HS-27A (cell line): ENCODE measurements around the gene CARD14.

Experiments
- DNase-seq: peaks from one replicate; pipeline ENCODE4 v3.0.0-alpha.2; 2012; ENCODE audit warnings: low read depth, missing footprints

CARD14 gene

DNA sequence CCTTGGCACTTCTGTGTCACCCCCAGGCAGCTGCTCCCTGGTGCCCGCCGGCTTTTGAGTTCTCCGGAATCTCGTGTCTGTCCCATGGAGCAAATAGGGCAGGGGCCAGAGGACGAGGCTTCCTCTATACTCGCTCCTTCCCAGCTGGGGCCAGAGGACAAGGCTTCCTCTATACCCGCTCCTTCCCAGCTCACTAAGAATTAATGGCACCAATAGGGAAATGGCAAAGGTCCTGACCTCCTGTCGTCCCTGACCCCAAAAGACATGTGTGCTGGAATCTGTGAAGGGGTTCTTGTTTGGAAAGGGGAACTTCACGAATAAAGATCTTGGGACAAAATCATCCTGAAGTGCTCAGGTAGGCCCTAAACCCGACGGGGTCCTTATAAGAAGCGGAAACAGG is 42.7 kb downstream of the CARD14 start:
- no peak for DNase-seq

DNA sequence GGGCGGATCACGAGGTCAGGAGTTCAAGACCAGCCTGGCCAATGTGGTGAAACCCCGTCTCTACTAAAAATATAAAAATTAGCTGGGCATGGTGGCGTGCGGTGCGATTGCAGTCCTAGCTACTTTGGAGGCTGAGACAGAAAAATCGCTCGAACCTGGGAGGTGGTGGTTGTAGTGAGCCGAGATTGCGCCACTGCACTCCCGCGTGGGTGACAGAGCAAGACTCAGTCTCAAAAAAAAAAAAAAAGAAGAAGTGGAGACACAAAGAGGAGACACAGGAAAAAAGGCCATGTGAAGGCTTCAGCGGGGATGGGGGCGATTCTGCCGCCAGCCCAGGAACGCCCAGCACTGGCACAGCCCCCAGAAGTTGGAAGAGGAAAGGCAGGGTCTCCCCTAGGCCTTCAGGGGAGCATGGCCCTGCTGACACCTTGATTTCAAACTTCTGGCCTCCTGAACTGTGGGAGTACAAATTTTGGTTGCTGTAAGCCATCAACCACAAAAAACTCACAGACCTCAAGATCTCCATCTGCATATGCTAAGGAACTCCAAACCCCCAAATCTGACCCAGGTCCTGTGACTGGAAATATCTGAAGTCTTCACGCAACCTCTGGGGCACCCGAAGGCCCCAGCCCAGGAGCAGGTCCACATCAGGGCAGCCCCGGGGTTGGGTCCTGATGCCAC is 43.3 kb downstream of the CARD14 start:
- no peak for DNase-seq

DNA sequence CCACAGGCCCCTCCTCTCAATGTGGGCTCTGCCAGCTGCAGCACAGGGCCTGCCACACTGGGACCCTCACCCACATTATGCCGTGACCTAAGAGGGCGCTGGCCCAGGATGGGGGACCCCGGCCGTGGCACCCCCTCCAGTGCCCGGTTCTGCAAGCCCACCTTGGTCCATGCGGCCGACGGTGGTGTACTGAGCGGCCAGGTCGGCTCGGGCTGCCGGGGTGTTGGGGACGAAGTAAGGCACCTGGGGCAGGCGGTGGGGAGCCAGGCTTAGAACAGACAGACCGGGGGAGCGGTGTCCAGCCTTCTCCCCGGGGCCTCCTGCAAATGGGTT is 43.8 kb downstream of the CARD14 start:
- no peak for DNase-seq

DNA sequence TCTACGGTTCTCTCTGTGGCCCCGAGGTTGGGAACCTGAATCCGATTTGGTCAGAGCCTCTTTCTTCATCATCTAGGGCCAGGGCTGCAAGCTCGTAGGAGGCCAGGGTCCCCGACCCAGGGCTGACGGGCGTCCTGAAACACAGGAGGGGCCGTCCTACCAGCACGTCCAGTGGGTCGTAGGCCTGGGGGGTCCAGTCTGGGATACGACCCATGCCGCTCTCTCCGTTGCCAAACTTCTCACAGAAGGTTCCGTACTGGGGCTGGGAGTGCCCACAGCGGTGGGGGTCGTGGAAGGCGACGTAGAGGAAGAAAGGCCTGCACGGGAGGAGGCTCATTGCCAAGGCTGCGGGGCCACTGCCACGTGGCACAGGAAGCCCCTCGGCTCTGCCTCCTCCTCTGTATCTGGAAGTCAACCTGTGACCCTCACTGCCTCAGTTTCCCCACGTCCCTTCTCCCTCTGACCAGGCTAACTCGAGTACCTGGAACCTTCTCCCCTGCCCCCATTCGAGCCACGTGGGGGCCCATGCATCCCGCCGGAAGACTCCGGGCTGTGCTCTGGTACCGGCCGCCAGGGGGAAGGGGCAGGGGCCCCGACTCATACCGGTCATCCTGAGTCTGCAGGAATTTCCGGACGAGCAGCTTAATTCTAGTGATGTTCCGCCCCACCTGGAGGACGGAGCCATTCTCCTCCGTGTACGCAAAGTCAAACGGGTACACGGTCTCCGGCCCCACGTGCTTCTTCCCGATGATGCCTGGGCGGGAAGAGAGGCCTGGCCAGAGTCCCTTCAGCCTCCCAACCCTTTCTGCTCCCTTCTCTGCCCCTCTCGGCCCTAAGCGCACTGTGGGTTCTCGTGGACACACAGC is 44.4 kb downstream of the CARD14 start:
- DNase-seq, result no peak

DNA sequence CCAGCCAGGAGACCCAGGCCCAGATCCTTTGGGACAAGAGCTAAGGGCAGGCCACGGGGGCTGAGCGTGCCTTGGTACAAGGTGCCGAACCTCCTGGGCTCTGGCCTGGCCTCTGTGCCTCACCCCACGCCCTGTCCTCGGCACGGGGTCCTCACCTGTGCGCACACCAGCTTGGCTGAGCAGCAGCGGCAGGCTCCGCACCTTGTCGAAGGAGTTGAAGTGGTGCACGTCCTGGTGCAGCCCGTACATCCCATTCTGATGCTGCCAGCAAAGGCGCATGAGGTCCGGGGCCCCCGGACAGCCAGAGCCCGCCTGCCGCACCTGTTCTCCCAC is 45.0 kb downstream of the CARD14 start:
- no peak for DNase-seq

DNA sequence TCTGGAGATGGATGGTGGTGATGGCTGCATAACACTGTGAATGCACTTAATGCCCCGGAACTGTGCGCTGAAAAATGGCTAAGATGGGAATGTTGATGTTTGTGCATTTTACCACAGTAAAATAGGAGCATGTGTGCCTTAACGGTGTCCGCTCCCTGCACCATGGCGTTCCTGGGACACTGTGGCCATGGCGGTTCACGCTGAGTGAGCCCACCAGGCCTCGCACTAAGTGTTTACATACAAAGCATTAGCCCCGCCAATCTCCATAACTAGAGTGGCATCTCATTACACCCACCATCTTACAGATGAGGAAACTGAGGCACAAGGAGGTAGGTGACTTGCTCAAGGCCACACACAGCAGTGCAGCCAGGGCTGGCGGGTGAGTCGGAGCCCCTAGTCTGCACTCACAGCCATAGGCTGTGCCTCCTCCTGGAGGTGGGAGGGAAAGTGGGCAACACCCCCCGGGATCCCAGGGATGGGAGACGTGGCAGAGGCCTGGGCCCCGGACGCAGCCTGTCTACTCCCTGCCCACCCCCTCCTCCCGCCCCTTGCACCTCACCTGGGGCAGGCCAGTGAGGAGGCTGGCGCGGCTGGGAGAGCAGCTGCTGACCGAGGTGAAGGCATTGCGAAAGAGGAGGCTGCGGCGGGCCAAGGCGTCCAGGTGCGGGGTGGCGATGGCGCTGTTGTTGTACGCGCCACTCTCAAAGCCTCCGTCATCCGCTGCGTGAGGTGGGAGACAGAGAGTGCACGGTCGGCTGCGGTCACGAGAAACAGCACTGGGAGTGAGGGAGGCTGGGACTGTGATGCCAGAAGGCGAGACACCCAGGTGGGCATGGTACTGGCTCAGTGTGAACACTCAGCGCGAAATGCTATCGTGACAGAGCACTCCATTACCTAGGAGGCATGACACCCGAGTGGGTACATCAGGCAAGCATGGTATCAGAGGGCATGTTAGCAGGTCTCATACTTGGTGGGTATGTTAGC is 46.9 kb downstream of the CARD14 start:
- DNase-seq, result no peak

DNA sequence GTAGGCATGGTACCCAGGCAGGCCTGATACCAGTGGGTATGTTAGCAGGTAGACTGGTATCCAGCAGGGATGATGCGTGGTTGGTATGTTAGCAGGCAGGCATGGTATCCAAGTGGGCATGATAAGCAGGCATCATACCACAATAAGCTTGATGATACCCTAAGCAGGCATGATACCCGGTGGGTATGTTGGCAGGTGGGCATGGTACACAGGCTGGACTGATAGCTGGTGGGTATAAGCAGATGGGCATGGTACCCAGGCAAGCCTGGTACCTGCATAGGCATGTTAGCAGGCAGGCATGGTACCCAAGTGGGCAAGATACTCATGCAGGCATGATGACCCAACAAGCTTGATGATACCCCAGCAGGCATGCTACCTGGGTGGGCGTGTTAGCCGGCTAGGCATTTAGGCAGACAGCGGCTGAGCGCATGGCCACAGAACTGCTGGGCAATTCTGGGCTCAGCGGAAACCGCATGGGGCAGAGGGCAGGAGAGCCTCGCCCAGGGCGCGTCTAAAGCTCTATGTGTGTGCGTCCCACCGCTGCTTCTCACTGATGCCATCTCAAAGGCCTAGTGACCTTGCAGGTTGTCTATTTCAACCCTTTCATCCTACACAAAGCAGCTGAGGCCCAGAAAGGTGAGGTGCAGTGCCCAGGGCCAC is 48.0 kb downstream of the CARD14 start:
- DNase-seq, result no peak

DNA sequence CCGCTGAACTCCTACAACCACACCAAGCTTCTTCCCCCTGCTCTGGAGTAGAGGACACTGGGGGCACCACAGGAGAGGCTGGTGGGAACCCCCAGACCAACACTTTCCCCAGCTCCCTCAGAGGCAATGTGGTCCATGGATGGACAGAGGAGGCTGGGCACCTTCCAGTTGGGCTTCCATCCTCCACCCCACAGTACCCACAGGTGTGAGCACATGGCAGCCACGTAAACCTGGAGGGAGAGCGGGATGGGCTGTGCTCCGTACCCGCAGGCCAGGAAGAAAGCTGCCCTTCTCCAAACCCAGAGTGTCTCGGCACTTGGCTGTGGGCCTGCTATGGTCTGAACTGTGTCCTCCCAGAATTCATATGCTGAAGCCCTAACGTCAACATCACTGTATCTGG is 48.6 kb downstream of the CARD14 start:
- DNase-seq, result no peak

DNA sequence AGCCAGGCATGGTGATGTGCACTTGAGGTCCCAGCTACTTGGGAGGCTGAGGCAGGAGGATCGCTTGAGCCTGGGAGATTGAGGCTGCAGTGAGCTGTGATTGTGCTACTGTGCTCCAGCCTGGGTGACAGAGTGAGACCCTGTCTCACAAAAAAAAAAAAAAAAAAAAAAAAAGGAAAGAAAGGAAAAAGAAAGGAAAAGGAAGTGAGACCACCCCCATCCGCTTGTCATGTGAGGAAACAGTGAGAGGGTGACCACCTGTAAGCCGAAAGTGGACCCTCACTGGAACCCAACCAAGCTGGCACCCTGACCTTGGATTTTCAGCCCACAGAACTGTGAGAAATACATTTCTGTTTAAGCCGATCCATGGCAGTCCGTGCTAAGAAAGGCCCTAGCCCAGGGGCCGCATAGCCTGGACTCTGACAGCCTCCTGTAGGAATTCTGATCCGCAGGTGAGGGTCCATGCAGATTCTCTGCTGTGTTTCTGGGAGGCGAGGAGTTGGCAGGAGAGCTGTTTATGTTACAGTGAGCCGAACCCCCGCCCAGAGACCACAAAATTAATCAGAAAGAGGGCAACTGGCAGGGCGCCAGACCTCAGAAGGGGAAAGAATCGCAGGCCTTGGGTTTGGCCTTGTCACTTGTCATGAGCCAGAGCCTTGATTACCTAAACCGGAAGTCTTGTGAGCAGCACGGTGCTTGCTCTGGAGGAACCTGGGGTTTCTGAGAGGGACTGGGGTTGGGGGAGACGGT is 49.4 kb downstream of the CARD14 start:
- DNase-seq, result peak; percentile 56

DNA sequence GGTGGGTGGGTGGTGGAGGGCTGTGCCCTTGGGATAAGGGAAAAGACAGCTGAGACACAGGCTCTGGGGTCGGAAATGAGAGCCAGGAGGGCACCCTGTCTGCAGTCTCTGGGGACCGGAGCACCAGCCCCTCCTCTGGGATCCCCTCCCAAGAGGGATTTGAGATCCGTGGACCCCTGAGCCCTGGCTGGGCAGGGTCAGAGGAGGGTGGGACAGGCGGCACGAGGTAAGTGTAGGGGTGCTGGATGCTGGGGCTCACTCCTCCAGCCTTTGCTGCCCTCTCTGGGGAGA is 49.9 kb downstream of the CARD14 start:
- no peak for DNase-seq

DNA sequence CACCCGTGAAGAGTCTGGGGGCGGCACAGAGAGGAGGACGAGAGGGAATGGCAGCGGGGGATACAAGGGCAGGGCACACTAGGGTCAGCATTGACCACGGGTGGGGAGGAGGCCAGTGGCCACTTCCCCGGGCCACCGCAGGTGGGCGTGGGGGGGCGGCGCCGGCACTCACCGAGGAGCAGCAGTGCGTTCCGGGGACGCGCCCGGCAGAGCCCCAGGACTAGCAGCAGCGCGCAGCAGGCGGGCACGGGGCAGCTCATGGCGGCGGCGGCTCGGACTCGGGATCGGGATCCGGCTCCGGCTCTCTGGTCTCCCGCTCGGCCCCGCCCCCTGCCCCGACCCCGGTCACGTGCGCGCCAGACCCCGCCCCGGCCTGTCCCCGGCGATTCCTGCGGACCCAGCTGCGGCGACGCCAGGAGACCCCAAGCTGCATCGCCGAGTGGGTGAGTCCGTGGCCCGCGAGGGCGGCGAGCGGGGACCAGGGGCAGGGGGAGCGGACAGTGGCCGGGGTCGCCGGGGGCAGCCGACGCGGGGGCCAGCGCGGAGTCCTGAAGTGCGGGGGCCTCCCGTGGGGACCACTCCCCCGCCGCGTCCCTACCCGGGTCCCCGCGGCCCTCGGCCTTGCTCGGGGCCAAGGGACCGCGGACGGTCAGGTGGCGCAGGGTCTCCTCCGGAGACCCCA is 50.4 kb downstream of the CARD14 start, which contains the start of the genes SGSH and SLC26A11:
TSS of gene SGSH (minus strand) at position 280 of the 682 bp plus-strand sequence. CDS start at position 260, 20 bp downstream.
TSS of gene SLC26A11 (plus strand) at position 374 of the 682 bp plus-strand sequence. CDS start 1,134 bp downstream, outside the sequence.
- no peak for DNase-seq

DNA sequence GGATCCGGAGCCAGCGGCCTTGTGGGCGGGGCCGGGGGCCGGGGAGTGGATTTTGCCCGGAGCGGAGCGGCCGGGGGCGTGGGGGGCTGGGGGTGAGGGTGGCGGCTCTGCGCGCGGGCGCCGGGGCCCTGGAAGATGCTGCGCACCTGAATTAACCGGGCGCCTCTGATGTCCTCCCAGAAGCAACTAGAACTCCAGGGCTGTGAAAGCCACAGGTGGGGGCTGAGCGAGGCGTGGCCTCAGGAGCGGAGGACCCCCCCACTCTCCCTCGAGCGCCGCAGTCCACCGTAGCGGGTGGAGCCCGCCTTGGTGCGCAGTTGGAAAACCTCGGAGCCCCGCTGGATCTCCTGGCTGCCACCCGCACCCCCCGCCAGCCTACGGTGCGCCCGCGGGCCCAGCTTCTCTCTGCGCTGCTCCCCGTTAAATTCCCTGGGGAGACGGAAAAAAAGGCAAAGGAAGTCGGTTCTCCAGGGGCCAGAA is 50.9 kb downstream of the CARD14 start:
- no peak for DNase-seq

DNA sequence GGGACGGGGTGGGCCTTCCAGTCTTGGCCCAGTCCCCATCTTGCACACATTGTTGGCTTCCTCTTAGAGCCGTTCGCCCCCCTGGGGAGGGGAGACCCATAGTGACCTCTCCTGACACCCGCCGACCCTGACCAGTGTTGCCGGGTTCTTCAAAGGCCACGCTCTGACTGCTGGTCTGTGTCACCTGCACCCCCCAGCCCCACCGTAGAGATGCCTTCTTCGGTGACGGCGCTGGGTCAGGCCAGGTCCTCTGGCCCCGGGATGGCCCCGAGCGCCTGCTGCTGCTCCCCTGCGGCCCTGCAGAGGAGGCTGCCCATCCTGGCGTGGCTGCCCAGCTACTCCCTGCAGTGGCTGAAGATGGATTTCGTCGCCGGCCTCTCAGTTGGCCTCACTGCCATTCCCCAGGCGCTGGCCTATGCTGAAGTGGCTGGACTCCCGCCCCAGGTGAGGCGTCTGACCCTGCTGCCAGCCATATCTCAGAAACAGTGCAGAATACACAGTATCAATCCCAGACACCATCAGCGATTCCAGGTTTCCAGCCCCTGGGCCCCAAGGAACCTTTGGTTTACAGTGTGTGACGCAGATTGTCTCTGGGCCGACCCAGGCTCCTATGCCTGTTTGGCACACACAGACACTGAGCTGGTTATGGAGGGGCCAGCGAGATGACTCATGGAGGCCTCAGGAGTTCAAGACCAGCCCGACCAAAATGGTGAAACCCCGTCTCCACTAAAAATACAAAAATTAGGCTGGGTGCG is 51.7 kb downstream of the CARD14 start:
- DNase-seq, result no peak

DNA sequence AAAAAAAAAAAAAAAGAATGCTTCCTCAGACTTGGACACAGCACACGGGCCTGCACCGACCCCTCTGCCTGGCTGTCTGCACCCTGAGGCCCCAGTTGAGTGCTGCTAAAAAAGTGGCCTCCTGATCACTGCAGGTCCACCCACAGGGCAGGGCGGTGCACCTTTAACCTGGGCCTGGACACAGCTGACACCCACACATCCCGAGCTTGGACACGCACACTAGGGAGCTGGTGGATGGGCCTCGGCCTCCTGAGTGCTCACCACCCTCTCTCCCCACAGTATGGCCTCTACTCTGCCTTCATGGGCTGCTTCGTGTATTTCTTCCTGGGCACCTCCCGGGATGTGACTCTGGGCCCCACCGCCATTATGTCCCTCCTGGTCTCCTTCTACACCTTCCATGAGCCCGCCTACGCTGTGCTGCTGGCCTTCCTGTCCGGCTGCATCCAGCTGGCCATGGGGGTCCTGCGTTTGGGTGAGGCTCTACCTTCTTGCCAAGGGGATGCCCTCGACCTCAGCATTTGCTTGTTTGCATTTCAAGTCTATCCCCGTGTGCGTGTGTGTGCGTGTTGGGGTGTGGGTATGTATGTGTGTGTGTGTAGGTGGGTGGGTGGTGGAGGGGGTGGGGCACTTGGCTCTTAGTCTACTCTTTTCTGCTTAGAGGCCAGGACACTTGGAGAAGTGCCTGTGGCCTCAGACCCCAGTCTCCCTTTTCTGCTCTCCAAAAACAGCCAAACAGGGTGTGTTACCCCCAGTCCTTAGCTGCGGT is 52.7 kb downstream of the CARD14 start:
- no peak for DNase-seq

DNA sequence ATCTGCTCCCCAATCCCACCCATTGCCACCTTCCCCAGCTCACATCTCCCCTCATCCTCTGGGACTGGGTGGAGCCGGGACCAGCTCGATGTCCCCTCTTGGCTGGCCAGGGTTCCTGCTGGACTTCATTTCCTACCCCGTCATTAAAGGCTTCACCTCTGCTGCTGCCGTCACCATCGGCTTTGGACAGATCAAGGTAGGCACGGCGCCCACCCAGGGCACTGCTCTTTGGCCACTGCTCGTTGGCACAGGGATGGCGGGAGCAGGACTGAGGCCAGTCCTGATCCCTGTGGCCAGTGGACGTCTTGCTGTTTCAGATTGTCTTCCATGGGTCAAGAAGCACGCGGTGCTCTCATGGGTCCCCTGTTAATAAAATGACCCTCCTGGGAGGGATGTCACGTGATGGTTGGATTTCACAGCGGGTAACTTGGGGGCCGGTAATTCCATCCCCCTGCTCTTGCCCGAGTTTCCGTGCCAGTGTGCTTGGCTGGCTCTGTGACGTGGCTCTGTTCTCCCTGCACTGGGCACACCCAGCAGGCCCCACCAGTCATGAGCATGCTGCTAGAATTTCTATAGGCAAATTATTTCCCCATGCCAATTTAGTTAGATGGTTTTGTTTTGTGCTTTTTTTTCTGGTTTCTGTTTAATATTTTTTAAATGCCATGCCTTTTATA is 53.4 kb downstream of the CARD14 start:
- no peak for DNase-seq

DNA sequence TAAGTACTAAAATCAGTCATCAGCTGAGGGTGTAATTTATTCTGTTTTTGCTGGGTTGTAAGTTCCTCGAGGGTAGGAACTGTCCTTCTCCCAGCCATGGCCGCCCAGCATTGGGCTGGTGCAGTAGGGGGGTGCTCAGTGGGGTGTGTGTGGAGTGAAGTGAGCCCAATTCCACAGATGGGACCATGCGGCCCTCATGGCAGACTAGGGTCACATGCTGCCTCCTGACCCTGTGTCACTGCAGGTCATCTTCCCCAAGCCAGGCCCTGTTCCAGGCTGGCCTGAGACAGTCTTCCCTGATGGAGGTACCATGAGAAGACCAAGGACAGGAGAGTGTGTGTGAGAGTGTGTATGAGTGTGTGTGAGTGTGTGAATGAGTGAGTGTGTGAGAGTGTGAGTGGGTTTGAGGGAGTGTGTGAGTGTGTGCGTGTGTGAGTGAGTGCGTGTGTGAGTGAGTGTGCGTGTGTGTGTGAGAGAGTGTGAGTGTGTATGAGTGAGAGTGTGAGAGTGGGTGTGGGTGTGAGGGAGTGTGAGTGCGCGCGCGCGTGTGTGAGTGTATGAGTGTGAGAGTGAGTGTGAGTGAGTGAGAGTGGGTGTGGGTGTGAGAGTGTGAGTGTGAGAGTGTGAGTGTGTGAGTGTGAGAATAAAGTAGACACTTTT is 54.1 kb downstream of the CARD14 start:
- DNase-seq, result no peak

DNA sequence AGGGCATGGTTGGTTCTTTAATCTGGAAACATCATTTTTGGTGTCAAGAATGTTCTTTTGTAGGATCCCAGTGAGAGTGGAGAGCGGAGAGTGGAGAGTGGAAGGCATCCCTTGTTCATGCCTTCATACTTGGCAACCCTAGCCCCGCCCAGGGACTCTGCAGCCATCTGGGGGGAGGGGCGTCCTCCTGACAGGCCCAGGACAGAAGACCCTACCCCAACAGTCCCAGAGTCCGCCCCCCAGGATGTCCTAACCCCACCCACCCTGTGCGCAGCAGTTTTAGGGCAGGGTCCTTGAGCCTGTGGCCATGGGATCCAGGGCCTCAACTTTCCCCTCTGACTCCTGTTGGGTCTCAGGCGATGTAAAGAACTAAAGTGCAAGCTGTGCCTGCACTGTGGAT is 54.9 kb downstream of the CARD14 start:
- DNase-seq, result no peak

DNA sequence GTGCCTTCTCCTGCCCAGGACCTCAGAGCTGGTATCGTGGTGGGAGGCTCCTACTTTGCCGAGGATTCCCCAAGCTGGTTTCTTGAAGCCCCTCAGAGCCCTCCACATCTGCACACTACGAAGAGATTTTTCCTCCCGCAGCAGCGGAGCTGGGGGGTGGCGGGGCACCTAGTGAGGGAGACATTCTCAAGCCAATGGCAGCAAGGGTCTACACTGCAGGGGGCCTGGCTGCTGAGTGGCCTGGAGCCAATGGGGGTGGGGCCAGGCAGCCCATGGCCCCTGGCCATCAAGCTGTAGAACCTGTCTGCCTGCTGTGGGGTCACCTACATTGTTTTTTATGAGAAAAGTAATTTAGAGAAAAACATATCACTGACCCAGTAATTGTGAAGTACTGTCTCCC is 55.4 kb downstream of the CARD14 start:
- DNase-seq, result no peak
